SW480 (cell line): Measurements from ENCODE around the gene OR1N2.
"Not testable (repeated sequence)": the region's sequence is repeated elsewhere in the genome, so short reads cannot be mapped to it uniquely, and the experiment has no call there.

Experiments
- DNase-seq: peaks from one replicate; pipeline ENCODE4 v3.0.0-alpha.2; 2016; ENCODE audit warnings: low spot score

OR1N2 gene, protein sequence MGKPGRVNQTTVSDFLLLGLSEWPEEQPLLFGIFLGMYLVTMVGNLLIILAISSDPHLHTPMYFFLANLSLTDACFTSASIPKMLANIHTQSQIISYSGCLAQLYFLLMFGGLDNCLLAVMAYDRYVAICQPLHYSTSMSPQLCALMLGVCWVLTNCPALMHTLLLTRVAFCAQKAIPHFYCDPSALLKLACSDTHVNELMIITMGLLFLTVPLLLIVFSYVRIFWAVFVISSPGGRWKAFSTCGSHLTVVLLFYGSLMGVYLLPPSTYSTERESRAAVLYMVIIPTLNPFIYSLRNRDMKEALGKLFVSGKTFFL

DNA sequence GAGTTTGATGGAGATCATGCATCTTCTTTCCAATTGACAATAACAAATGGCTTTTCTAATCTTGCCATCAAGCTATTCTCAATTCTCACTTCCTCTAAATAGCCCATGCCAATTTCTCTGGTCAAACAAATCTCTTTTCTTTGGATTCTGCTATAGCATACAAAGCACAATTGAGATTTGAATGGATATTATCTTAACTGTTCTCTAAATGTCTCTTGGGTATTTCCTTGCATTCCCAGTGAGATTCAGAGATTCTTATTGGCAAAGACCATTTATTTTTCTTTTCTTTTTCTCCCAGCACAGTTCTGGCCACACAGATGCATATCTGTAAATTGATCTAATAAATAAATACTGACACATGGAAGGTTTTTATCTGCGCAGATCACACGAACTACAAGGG, at the start of gene OR1N2:
TSS of gene OR1N2 (plus strand) at position 301 of the 400 bp plus-strand sequence. CDS start 100 bp downstream, outside the sequence.
- DNase-seq, result no peak

DNA sequence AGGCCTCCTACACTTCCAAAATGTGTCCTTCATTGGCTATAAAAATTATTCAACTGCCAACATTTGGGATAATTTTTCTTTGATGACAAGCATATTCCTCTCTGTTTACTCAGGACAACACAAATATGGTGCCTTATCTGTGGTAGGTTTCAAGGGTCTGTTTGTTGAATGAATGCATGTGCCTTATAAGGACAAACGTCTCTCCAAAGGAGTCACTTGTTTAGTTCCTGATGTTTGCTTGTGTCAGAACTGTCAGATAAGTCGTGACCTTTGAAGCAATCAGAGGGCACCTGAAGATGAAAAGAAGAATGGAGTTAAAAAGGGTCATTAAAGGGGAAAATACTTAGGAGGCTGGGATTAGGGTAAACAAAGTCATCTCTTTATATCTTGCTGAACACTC, 45.9 kb upstream of the OR1N2 start:
- DNase-seq, result no peak

DNA sequence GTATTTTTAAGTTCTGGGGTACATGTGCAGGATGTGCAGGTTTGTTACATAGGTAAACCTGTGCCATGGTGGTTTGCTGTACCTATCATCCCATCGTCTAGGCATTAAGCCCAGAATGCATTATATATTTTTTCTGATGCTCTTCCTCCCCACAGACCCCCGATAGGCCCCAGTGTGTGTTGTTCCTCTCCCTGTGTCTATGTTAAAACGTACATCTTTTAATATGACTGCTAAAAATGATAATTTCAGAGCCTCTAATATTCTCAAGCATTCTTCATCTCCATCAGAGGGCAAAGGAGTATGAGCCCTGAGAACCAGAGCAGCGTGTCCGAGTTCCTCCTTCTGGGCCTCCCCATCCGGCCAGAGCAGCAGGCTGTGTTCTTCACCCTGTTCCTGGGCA, 42.4 kb upstream of the OR1N2 start, which contains the start of gene OR1J2:
TSS of gene OR1J2 (plus strand) at position 301 of the 400 bp plus-strand sequence. CDS start at position 301, 0 bp downstream.
- no peak for DNase-seq

- no peak for DNase-seq
These were observed 34.7 kb upstream of the OR1N2 start for GRCh38 chr9:122518226-122518625.

GRCh38 chr9:122518841-122519240, 34.1 kb upstream of the OR1N2 start, which contains the start of gene OR1J4:
Gene OR1J4 (plus strand): TSS chr9:122519141. CDS start chr9:122519141, 0 bp downstream.
- DNase-seq, result no peak

- no peak for DNase-seq
These were observed 33.5 kb upstream of the OR1N2 start for GRCh38 chr9:122519376-122519775.

DNA sequence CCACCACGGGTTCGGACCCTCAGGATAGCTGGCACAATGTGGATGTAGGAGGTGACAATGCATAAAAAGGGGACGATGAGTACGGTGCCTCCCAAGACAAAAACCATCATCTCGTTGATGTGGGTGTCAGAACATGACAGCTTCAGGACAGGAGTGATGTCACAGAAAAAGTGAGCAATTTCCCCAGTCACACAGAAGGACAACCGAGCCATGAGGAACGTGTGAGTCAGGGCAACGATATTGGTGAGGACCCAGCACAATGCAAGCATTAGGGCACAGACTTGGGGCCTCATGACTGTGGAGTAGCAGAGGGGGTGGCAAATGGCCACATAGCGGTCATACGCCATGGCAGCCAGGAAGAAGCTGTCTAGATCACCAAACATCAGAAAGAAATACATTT, 26.3 kb upstream of the OR1N2 start:
- DNase-seq, result no peak

DNA sequence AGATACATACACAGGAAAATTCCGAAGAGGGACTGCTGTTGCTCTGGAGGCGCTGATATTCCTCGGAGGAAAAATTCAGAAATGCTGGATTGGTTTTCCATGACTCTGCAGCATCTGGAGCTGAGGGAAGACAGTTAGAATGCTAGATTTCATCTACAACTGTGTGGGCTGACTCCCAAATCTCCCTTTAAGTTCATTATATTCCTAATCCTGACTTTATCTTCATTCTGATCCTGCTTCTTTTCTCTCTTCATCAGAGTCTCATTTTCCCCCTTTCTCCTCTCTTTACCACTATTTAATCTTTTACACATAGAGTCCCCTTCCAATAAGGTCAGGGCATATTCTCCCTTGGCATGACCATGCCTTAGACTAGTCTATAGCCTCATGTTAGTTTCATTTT, 25.7 kb upstream of the OR1N2 start, which contains the start of gene OR1N1:
TSS of gene OR1N1 (minus strand) at position 101 of the 400 bp plus-strand sequence. CDS start at position 101, 0 bp downstream.
- no peak for DNase-seq

- DNase-seq, result not testable (repeated sequence)
These were observed 21.8 kb upstream of the OR1N2 start for GRCh38 chr9:122531157-122531556.

DNA sequence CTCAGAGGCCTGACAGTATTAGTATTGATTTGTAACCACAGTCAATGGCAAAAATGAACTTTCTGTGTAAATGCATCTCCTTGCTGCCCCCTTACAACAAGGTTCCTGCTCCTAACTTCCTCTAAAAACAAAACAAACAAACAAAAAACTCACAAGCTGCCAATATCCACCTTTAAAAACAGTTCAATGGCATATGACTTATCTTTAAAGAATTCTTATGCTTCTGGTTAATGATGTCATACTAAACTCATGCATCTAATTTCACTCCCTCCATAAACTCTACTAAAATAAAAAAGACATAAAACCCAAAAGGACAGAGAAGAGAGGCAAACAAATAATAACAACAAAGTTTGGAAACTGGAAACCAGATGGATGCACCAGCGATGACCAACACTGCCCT, 16.8 kb upstream of the OR1N2 start:
- no peak for DNase-seq

GRCh38 chr9:122537066-122537465, 15.8 kb upstream of the OR1N2 start:
- not testable (repeated sequence) for DNase-seq

GRCh38 chr9:122538757-122539156, 14.2 kb upstream of the OR1N2 start:
- DNase-seq, result no peak

- DNase-seq, result no peak
These were observed 6.7 kb upstream of the OR1N2 start for GRCh38 chr9:122546196-122546595.

GRCh38 chr9:122551371-122551770, 1.5 kb upstream of the OR1N2 start:
- DNase-seq, result no peak

GRCh38 chr9:122561446-122561845, 8.5 kb downstream of the OR1N2 start:
- no peak for DNase-seq

- DNase-seq, result no peak
These were observed 9.3 kb downstream of the OR1N2 start for GRCh38 chr9:122562134-122562760.

DNA sequence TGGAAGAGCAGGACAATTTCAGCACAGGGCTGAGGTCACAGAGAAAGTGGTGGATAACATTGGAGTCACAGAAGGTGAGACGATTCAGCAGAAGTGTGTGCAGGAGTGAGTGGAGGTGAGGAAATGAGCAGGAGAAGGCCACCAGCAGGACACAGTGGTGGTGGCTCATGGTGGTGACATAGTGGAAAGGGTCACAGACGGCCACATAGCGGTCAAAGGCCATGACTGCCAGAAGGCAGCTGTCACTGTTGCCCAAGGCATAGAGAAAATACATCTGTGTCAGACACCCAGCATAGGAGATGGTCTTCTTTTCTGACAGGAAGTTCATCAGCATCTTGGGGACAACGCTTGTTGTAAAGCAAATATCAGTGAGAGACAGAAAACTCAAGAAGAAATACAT, 15.0 kb downstream of the OR1N2 start:
- no peak for DNase-seq

DNA sequence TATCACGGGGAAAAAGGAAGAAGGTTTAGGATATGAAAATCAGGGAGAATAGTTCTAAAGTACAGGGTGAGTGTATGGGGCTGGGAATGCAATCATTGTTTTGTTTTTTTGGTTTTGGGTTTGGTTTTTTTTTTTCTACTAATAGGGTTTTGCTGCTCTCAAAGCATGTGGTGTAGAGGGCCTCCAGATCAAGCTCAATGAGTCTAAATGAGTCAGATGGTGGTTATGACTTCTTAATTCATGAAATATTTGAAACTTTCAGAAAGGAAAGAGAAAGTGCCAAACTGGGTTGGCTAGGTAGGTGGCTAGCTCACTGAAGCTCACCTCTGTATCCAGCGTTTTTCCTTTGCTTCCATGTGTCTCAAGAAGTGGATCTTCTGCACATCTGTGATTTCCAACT, 19.5 kb downstream of the OR1N2 start:
- DNase-seq, result no peak

- DNase-seq, result no peak
These were observed 27.0 kb downstream of the OR1N2 start for GRCh38 chr9:122579874-122580273.

DNA sequence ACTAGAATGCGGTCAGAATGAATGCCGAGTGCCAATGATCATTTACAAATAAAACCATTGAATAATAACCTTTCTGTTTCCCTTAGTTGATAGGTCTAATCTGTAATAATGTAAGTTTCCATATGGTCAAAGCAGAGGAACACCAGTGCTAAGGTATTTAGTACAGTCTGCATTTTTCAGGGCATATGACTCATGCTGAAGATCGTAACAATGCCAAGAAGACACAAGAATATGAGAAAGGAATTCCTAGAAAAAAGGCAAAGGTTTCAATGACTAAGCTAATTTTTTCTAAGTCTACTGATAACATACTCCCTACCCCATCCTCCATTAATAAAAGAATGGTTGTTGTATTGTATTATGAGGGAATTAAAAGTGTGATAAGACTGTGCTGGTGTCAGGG, 27.4 kb downstream of the OR1N2 start:
- no peak for DNase-seq

DNA sequence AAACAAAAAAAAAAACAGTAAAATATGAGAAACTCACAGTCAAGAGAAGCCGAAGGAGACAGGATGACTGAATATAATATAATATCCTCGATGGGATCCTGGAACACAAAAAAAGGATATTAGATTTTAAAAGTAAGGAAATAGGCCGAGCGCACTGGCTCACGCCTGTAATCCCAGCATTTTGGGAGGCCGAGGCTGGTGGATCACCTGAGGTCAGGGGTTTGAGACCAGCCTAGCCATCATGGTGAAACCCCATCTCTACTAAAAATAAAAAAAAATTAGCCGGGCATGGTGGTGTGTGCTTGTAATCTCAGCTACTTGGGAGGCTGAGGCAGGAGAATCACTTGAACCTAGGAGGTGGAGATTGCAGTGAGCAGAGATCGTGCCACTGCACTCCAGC, 30.4 kb downstream of the OR1N2 start, which contains the start of gene OR1L8:
TSS of gene OR1L8 (minus strand) at position 101 of the 400 bp plus-strand sequence. CDS start 14,907 bp downstream, outside the sequence.
- DNase-seq, result not testable (repeated sequence)
